ENCODE results near the gene HOXB7. TPM values are rescaled to one million over a fixed set of nuclear protein-coding genes. Genes with fewer than 3 reads are reported as not detected.

Gene HOXB7
- total RNA-seq, 1 experiment from 2014 or later: not detected

- POLR2A ChIA-PET: no interaction called here
- TF ChIP-seq JUN (CRISPR knock-in tag; IDR thresholded peaks at IDR 0.05) (no peak), ZNF219 (CRISPR knock-in tag; IDR thresholded peaks at IDR 0.05; ENCODE audit: borderline replicate concordance) (no peak), OVOL2 (CRISPR knock-in tag; IDR thresholded peaks at IDR 0.05; ENCODE audit: borderline replicate concordance) (no peak), ESRRA (CRISPR knock-in tag; IDR thresholded peaks at IDR 0.05; ENCODE audit: borderline replicate concordance) (no peak), ZNF512 (CRISPR knock-in tag; IDR thresholded peaks at IDR 0.05; ENCODE audit: borderline replicate concordance) (no peak), NR2C2 (CRISPR knock-in tag; IDR thresholded peaks at IDR 0.05) (no peak), CBFB (CRISPR knock-in tag; IDR thresholded peaks at IDR 0.05; ENCODE audit: low read depth) (no peak)
- DNase-seq (ENCODE audit: low spot score): no peak
- ATAC-seq: no peak
- Mint-ChIP-seq H3K36me3 (no peaks in the 10 kb centered on the region; the same call in 1 of the 2 replicates), H3K27me3 (ENCODE audit: low read depth) (peaks cover 100% of the 10 kb centered on the region; the same call in 1 of the 2 replicates), H3K9me3 (no peaks in the 10 kb centered on the region), H3K4me3 (peak overlapping the region; percentile 22; the same call in 1 of the 2 replicates), H3K4me1 (peaks cover 16% of the 10 kb centered on the region), H3K27ac (no peak overlapping the region)
- CTCF ChIA-PET: interaction anchor here (0.9 to 2.2 kb wide), 6 partner anchors 10 to 252 kb away, joined by 3 to 9 read pairs (median 4); no protein-coding TSS in a partner anchor
Measured at GRCh38 chr17:48632579-48633265, 21.9 kb upstream of the HOXB7 start.

- ChIA-PET CTCF (interaction anchor here (0.7 to 2.2 kb wide), 7 partner anchors 9 to 253 kb away, joined by 3 to 9 read pairs (median 4); no protein-coding TSS in a partner anchor), POLR2A (no interaction called here)
- no peak overlapping the region for H3K27ac Mint-ChIP-seq
- H3K9me3 Mint-ChIP-seq: no peaks in the 10 kb centered on the region
- H3K27me3 Mint-ChIP-seq (ENCODE audit: low read depth): peaks cover 100% of the 10 kb centered on the region; the same call in 1 of the 2 replicates
- no peak overlapping the region for H3K4me3 Mint-ChIP-seq
- no peaks in the 10 kb centered on the region; the same call in 1 of the 2 replicates for H3K36me3 Mint-ChIP-seq
- DNase-seq (ENCODE audit: low spot score): no peak
- H3K4me1 Mint-ChIP-seq: peaks cover 18% of the 10 kb centered on the region
- ATAC-seq: no peak
- TF ChIP-seq ZSCAN18 (CRISPR knock-in tag; IDR thresholded peaks at IDR 0.05) (no peak), CBFB (CRISPR knock-in tag; IDR thresholded peaks at IDR 0.05; ENCODE audit: low read depth) (no peak), EMX1 (CRISPR knock-in tag; IDR thresholded peaks at IDR 0.05) (no peak), JUN (CRISPR knock-in tag; IDR thresholded peaks at IDR 0.05) (no peak), GABPB1 (CRISPR knock-in tag; IDR thresholded peaks at IDR 0.05) (no peak), ELF4 (CRISPR knock-in tag; IDR thresholded peaks at IDR 0.05; ENCODE audit: low read depth) (no peak), CREB1 (CRISPR knock-in tag; IDR thresholded peaks at IDR 0.05) (no peak), STAT6 (CRISPR knock-in tag; conservative IDR thresholded peaks at IDR 0.05; ENCODE audit: low read depth) (no peak), ZNF425 (CRISPR knock-in tag; conservative IDR thresholded peaks at IDR 0.05) (no peak), E2F5 (CRISPR knock-in tag; IDR thresholded peaks at IDR 0.05) (no peak), ERG (CRISPR knock-in tag; IDR thresholded peaks at IDR 0.05) (no peak), NR1H2 (CRISPR knock-in tag; IDR thresholded peaks at IDR 0.05) (no peak), ZNF138 (CRISPR knock-in tag; conservative IDR thresholded peaks at IDR 0.05) (no peak), FOXP1 (CRISPR knock-in tag; IDR thresholded peaks at IDR 0.05; ENCODE audit: borderline replicate concordance) (no peak), CREM (CRISPR knock-in tag; IDR thresholded peaks at IDR 0.05) (no peak)
Measured at GRCh38 chr17:48631693-48632578, 21.1 kb upstream of the HOXB7 start.
